GM12878 (cell line): ENCODE measurements around the gene NDOR1. TPM values are rescaled to one million over a fixed set of nuclear protein-coding genes. Genes with fewer than 3 reads are reported as not detected.

Experiments
- ATF3 ChIP-seq: IDR thresholded peaks from 2 replicates; pipeline ENCODE4 v1.6.1; 2011; ENCODE audit warnings: low read depth, mild to moderate bottlenecking, low read length, moderate library complexity, borderline replicate concordance; ENCODE audit errors: extremely low read depth
- BCL11A ChIP-seq: IDR thresholded peaks from 2 replicates; pipeline ENCODE4 v1.6.1; 2011; ENCODE audit warnings: low read depth, low read length
- E4F1 ChIP-seq: fragments of 450-650 bp; IDR thresholded peaks from 2 replicates; pipeline ENCODE4 v1.6.1; 2018; ENCODE audit warnings: borderline replicate concordance, mild to moderate bottlenecking; ENCODE audit not compliant: partially characterized antibody
- HDAC2 ChIP-seq: fragments of 200-600 bp; sonication (generic); IDR thresholded peaks from 2 replicates; pipeline ENCODE4 v1.6.1; 2017
- JUND ChIP-seq: IDR thresholded peaks from 2 replicates; pipeline ENCODE4 v1.6.1; 2012; ENCODE audit warnings: low read depth, mild to moderate bottlenecking, low read length, improper control_type of control experiment, moderate library complexity
- MXI1 ChIP-seq: fragments of 150-350 bp; IDR thresholded peaks from 2 replicates; pipeline ENCODE4 v1.6.1; 2011; ENCODE audit warnings: low read depth, mild to moderate bottlenecking, inconsistent platforms, low read length, improper control_type of control experiment
- PAX5 ChIP-seq: IDR thresholded peaks from 2 replicates; pipeline ENCODE4 v1.6.1; 2011; ENCODE audit warnings: low read depth, low read length, borderline replicate concordance
- POLR2A ChIP-seq: IDR thresholded peaks from 2 replicates; pipeline ENCODE4 v1.6.1; 2011; ENCODE audit warnings: low read depth, mild to moderate bottlenecking, low read length
- POU2F2 ChIP-seq: IDR thresholded peaks from 3 replicates; pipeline ENCODE4 v1.6.1; 2011; ENCODE audit warnings: low read depth, mild to moderate bottlenecking, low read length, borderline replicate concordance
- RB1 ChIP-seq: fragments of 450-650 bp; formaldehyde crosslinking; IDR thresholded peaks from 2 replicates; pipeline ENCODE4 v1.6.1; 2017; ENCODE audit warnings: mild to moderate bottlenecking, borderline replicate concordance
- RUNX3 ChIP-seq: IDR thresholded peaks from 2 replicates; pipeline ENCODE4 v1.6.1; 2012; ENCODE audit warnings: low read length, inconsistent platforms
- SMAD5 ChIP-seq: IDR thresholded peaks from 2 replicates; pipeline ENCODE4 v1.6.1; 2016; ENCODE audit warnings: antibody characterized with exemption, low read depth
- SMC3 ChIP-seq: IDR thresholded peaks from 2 replicates; pipeline ENCODE4 v1.6.1; 2011; ENCODE audit warnings: low read length, improper control_type of control experiment, borderline replicate concordance
- SUPT20H ChIP-seq: IDR thresholded peaks from 2 replicates; pipeline ENCODE4 v1.6.1; 2011; ENCODE audit warnings: low read depth, mild to moderate bottlenecking, low read length, moderate library complexity, borderline replicate concordance; ENCODE audit not compliant: control insufficient read depth
- YBX1 ChIP-seq: fragments of 450-650 bp; IDR thresholded peaks from 2 replicates; pipeline ENCODE4 v1.6.1; 2016; ENCODE audit warnings: antibody characterized with exemption
- ZBTB33 ChIP-seq: fragments of 450-650 bp; IDR thresholded peaks from 2 replicates; pipeline ENCODE4 v1.6.1; 2017; ENCODE audit warnings: mild to moderate bottlenecking
- ZNF592 ChIP-seq: fragments of 450-650 bp; IDR thresholded peaks from 2 replicates; pipeline ENCODE4 v1.6.1; 2017; ENCODE audit warnings: mild to moderate bottlenecking, moderate library complexity
- polyA plus RNA-seq, 11 experiments: library from polyadenylated mRNA; depleted of rRNA in 4 of 11; unstranded in 6 of 11; stranded (reverse) in 5 of 11; fragments of >200 nt; fragmentation: Nextera tagmentation in 4 of 11; fragmentation: Illumina TruSeq in 1 of 11; extraction: Ambion mirVana in 4 of 11; extraction: Trizol in 1 of 11; gene quantifications; 1 replicate in 1 of 11; 2 replicates in 10 of 11; pipeline versions ENCODE4 v1.2.1 to v1.2.3, GENCODE V29; 2011 to 2016; ENCODE audit warnings: inconsistent platforms in 2 of 11, missing spikeins in 2 of 11, low read depth in 1 of 11
- total RNA-seq, 4 experiments: library from RNA; depleted of rRNA in 3 of 4; stranded (reverse); fragments of >200 nt in 3 of 4; fragmentation: Illumina TruSeq in 1 of 4; extraction: Trizol in 1 of 4; gene quantifications; 2 replicates each; pipeline versions ENCODE4 v1.2.1 to v1.2.3, GENCODE V29; 2013 to 2021

The NDOR1 gene
- total and polyA plus RNA-seq, 10 of the 15 experiments (the other 5 are each of a cell fraction or from before 2014, with no cell fraction given): 0.04 to 32.9 (median 11.1) TPM

GRCh38 chr9:137188490-137189296, 16.8 kb upstream of the NDOR1 start, which contains the start of the genes ANAPC2 and SSNA1 (continued):
- TF ChIP-seq YBX1 (no peak), POU2F2 (peak; percentile 70), ATF3 (peak; percentile 100), ZNF592 (peak; percentile 72), SMAD5 (no peak), SUPT20H (peak; percentile 34; the same call in 1 of the 2 replicates), JUND (0 out of 2 replicates have a peak, but pooled peaks have one; percentile 35), RB1 (peak; percentile 81; the same call in 1 of the 2 replicates), HDAC2 (0 out of 2 replicates have a peak, but pooled peaks have one; percentile 11), E4F1 (peak; percentile 35), MXI1 (peak; percentile 92), ZBTB33 (no peak), PAX5 (peak; percentile 60; the same call in 1 of the 2 replicates), POLR2A (peak; percentile 95), BCL11A (no peak), RUNX3 (peak; percentile 31; the same call in 1 of the 2 replicates), SMC3 (peak; percentile 40)
